Raji (cell line): ENCODE measurements around the gene FRMD4B.

Experiments
- POLR2A ChIP-seq: IDR thresholded peaks from 2 replicates; pipeline ENCODE4 v1.6.1; 2011; ENCODE audit warnings: low read depth, low read length, control low read depth; ENCODE audit not compliant: insufficient read depth

Gene FRMD4B

DNA sequence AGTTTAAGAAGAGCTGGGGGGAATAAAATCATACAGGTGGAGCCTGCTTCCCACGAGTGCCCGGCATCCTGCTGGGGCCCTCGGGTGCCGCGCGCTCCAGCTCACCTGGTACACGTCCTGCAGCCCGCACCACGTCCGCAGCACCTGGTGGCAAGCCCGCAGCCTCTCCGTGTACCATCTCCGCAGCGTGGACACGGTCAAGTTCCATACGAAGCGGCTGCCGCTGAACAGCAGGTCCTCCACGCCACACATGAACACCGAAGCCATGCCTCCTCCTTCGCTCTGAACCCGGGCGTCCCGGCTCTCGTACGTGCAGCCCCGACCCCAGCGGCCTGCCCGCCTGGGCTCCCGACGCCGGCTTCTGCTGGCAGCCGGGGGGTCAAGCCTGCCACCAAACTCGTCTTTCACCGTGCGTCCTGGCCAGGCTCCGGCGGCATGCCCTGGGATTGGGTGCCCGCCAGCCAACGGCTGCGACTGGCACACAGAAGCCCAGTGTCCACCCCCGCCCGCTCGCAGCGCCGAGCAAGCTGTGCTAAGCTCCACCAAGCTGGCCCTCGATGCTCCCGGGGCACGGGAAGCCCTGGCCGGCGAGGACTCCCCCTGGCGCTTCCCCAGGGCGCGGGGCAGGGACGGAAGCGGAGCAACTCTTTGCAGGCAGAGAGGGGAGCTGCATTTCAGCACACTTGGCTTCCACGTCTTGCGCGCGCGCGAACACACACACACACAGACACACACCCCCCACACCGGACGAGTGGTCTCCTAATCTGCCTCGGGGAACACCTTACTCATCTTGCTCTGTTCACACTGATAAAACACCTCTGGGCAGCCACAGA lies at the start of gene FRMD4B:
TSS of gene FRMD4B (minus strand) at position 366 of the 833 bp plus-strand sequence. CDS start at position 267, 99 bp downstream.
- TF ChIP-seq POLR2A, result no peak

- no peak for TF ChIP-seq POLR2A
These were observed 48.1 kb upstream of the FRMD4B start for GRCh38 chr3:69433969-69434325.

DNA sequence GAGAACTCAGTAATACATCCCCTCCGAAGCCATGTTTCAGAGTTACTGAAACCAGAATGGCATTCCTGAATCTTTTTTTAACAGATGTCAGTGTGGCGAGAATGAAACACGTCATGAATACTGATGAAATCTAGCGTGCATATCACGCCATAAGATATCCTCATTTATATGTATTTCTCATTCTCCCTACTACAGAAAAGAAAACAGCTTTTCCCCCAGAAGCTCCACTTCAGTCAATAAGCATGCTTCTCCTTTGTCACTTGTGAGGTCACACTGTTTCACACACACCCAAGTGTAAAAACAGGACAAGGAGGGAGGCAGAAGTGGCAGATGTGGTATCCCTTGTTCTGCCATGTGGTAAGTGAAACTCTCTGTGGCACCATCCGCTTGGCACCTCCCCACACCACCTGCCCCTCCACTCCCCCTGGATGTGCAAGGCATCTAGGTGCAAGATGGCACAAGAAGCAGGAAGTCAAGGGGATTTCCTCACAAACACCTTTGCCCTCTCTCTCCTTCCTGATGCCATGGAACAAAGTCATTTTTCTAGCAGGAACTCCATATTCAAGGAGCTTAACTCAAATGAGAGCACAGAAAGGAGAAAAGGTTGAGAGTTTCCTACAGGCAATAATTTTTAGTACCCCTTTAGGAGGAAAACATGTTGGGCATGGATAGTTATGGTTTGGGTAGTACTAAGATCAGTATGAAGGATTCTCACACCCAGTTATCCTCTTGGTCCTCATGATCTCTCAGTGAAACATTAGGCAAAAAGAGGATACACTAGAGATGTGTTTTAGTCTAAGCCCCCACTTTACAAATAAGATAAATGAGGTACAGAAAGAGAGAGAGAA lies 47.5 kb upstream of the FRMD4B start:
- no peak for TF ChIP-seq POLR2A

- no peak for TF ChIP-seq POLR2A
These were observed 42.9 kb upstream of the FRMD4B start for GRCh38 chr3:69428657-69429255.

DNA sequence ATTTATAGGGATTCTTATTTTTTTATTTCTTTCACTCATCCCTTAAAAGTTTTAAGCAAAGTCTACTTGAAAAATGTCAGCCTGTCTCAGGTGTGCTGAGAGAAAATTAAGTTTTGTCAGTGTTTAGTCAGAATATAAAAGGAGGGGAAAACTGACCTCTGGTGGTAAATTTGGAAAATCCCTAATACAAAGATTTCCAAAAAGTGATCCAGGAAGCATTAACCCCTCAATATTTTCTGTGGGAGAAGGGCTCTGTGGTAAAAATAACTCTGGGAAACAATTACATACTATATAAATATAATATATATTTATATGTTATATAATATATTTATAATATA lies 41.0 kb upstream of the FRMD4B start:
- TF ChIP-seq POLR2A, result no peak

DNA sequence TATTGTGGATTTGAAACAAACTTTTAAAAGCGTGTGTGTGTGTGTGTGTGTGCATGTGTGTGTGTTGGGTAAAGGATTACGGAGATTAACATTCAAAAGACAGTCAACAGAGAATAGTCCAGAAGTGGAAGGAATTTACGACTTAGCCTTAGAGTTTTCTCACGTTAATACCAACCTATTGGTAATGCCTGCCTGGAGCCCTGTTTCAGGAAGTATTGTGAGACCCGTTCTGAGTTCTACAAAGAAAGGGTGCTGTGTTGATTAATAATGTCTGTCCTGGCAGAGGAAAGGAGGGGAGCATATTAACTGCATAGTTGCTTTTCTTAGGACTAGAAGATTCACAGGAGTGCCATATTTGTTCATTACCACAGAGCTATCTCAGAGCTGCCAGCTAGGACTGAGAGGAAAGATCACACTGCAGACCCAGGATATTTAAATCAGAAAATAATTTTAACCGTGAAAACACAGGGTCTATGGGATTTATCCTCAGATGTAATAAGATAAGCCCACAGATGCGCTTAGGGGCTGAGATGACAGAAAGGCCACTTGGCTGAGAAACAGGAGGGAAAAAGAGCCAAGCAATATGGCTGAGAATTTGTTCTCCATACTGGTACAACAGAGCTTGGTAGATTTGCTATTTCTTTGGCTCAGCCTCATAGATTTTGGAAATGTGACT lies 40.5 kb upstream of the FRMD4B start:
- TF ChIP-seq POLR2A, result no peak

- no peak for TF ChIP-seq POLR2A
These were observed 39.4 kb upstream of the FRMD4B start for GRCh38 chr3:69425249-69425648.

- no peak for TF ChIP-seq POLR2A
These were observed 37.7 kb upstream of the FRMD4B start for GRCh38 chr3:69423463-69424155.

GRCh38 chr3:69422751-69423150 lies 36.9 kb upstream of the FRMD4B start:
- TF ChIP-seq POLR2A, result no peak

GRCh38 chr3:69420781-69421520 lies 35.1 kb upstream of the FRMD4B start:
- TF ChIP-seq POLR2A, result no peak

DNA sequence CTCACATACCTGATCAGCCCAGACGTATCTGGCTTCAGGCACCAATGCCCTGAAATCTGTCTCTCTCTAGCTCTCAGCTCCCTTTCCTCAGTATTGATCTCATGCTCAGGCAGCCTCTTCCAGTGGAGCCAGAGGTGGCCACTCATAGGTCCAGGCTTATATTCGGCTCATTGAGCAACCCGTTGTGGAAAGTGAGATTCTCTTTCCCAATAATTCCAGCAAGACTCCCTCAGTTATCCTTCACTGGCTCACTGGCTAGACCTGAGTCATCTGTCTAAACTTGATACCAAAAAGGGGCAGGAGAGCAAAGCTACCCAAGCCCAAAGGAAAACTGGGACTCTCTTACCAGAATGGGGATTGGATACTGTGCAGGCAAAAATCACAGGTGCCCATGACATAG lies 33.4 kb upstream of the FRMD4B start:
- TF ChIP-seq POLR2A, result no peak

- no peak for TF ChIP-seq POLR2A
These were observed 31.7 kb upstream of the FRMD4B start for GRCh38 chr3:69417541-69418078.

DNA sequence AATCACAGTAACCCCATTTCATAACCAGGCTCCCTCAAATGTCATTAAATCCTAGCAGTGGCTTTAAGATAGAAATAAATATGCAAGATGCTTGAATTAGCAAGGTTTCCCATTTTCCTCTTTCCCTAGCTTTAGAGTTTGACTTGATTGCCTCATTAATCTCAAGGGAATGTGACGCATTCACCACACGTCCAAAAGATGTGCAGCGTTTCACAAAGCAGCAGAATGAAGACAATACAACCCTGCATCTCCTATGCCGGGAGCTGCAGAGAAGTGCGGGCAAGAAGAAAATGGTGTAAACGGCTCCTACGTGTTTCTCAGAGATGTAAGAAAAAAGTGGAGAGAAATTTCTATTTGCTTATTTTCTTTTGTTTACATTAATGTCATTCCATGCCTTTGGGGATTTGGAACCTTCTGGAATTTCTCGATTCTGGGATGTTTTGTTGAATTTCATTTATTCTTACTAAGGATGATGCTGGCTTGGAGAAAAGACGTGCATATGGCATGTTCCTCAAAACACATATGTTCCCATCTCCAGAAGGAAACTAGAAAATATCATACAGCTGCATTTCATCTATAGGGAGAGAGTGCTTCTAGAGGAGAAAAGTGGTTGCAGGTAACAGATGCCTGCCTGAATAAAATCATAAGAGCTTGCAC lies 27.8 kb upstream of the FRMD4B start:
- no peak for TF ChIP-seq POLR2A

DNA sequence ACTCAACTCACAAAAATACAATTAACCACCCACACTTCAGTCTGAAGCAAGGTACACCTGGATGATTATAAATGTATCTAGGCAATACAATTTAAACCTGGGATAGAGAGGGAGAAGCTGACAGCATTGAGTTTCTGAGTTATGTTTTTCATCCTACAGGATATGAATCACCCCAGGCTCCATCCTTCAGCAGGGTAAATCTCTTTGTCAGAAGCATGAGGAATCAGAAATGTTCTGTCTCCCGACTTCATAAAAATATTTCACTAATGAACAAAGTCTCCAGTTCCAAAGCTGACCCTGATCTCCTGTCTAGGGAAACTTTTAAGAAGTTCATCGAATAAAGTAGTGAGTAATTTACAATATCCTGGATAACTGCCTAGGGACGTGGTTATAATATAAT lies 25.5 kb upstream of the FRMD4B start:
- TF ChIP-seq POLR2A, result no peak

DNA sequence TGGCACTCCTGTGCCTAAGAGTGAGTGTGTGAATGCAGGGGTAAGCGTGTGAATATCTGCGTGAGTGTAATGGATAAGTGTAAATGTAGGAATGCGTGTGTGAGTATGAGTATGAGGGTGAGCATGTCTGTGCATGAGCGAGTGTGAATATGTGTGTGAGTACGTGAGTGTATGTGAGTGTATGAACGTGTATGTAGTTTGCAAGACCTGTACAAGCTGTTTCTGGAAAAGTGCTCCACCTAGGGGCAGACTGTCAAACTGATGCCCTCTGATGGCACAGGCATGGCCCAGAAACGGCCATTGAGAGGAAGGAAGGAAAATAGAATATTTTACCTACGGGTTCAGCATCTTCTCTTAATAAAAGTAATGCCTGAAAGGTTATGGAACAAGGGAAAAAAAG lies 24.4 kb upstream of the FRMD4B start:
- no peak for TF ChIP-seq POLR2A
